ENCODE data around the gene DMAC1. TPM values are rescaled to one million over a fixed set of nuclear protein-coding genes. Genes with fewer than 3 reads are reported as not detected.
A peak's percentile ranks its signal among the peaks of the same experiment; 100 is the strongest.

The DMAC1 gene
- total RNA-seq, 1 experiment from 2014 or later, result 67.3 TPM

DNA sequence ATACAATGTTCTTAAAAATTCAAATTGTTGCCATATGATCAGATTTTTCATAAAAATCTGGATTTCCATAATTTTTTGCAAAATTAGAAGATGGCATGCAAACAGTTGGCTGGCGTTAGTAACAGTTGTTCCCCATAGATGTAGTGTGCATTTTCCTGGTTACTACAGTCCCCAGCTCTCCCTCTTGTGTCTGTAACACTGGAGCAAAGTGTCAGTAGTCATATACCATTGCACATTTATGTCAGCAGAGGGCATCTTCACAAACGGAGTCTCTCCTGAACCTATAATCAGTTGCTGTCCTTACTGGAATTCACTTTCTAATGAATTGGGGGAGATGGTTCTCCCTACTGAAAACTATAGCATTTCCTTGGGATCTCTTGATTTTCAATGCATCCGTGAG, 44.7 kb upstream of the DMAC1 start:
- Histone ChIP-seq H3K36me3 (ENCODE audit: control insufficient read depth, insufficient read depth, low read length) (no peaks in the 10 kb centered on the region), H3K4me1 (no peaks in the 10 kb centered on the region), H3K9me3 (no peaks in the 10 kb centered on the region), H3K4me3 (ENCODE audit: low read depth, low read length) (no peak overlapping the region), H3K27me3 (replicated peaks; ENCODE audit: control insufficient read depth, insufficient read depth, low read length) (no peaks in the 10 kb centered on the region)
- CTCF ChIA-PET, result no interaction called here
- no peaks in the 10 kb centered on the region for H3K27me3 Mint-ChIP-seq (ENCODE audit: insufficient read depth, unreplicated experiment)
- intact Hi-C loops (cut with micrococcal nuclease; ENCODE audit: unreplicated experiment), result no loop called here
- H3K4me1 Mint-ChIP-seq (ENCODE audit: low read depth, unreplicated experiment), result no peaks in the 10 kb centered on the region
- H3K27ac Mint-ChIP-seq (ENCODE audit: unreplicated experiment), result no peak overlapping the region
- no peak for TF ChIP-seq CTCF (IDR thresholded peaks at IDR 0.05; ENCODE audit: insufficient read depth in 1 of 2, low read depth in 1 of 2, low read length in 1 of 2, severe bottlenecking in 1 of 2, unreplicated experiment in 1 of 2)
- peak in 1 of 2 experiments; percentile 13 for DNase-seq
- H3K9me3 Mint-ChIP-seq (ENCODE audit: unreplicated experiment), result peaks cover 9% of the 10 kb centered on the region
- POLR2A ChIA-PET, result no interaction called here
- H3K36me3 Mint-ChIP-seq (ENCODE audit: insufficient read depth, unreplicated experiment), result no peaks in the 10 kb centered on the region
- no TSS peak for BruUV-seq (replicated peaks)
- no peak overlapping the region for H3K4me3 Mint-ChIP-seq (ENCODE audit: unreplicated experiment)

- TF ChIP-seq CTCF (IDR thresholded peaks at IDR 0.05; ENCODE audit: insufficient read depth in 1 of 2, low read depth in 1 of 2, low read length in 1 of 2, severe bottlenecking in 1 of 2, unreplicated experiment in 1 of 2), result no peak
- intact Hi-C loops (cut with micrococcal nuclease; ENCODE audit: unreplicated experiment), result no loop called here
- BruUV-seq (replicated peaks), result no TSS peak
- H3K27ac Mint-ChIP-seq (ENCODE audit: unreplicated experiment), result no peak overlapping the region
- H3K36me3 Mint-ChIP-seq (ENCODE audit: insufficient read depth, unreplicated experiment), result no peaks in the 10 kb centered on the region
- Histone ChIP-seq H3K4me1 (no peaks in the 10 kb centered on the region), H3K9me3 (no peaks in the 10 kb centered on the region), H3K4me3 (ENCODE audit: low read depth, low read length) (no peak overlapping the region), H3K27me3 (replicated peaks; ENCODE audit: control insufficient read depth, insufficient read depth, low read length) (no peaks in the 10 kb centered on the region), H3K36me3 (ENCODE audit: control insufficient read depth, insufficient read depth, low read length) (no peaks in the 10 kb centered on the region)
- H3K4me3 Mint-ChIP-seq (ENCODE audit: unreplicated experiment), result no peak overlapping the region
- peaks cover 9% of the 10 kb centered on the region for H3K9me3 Mint-ChIP-seq (ENCODE audit: unreplicated experiment)
- H3K27me3 Mint-ChIP-seq (ENCODE audit: insufficient read depth, unreplicated experiment), result no peaks in the 10 kb centered on the region
- DNase-seq, result no peak
- H3K4me1 Mint-ChIP-seq (ENCODE audit: low read depth, unreplicated experiment), result no peaks in the 10 kb centered on the region
- POLR2A ChIA-PET, result no interaction called here
- CTCF ChIA-PET, result no interaction called here
Observed at GRCh38 chr9:7841831-7842230, 42.3 kb upstream of the DMAC1 start.

DNA sequence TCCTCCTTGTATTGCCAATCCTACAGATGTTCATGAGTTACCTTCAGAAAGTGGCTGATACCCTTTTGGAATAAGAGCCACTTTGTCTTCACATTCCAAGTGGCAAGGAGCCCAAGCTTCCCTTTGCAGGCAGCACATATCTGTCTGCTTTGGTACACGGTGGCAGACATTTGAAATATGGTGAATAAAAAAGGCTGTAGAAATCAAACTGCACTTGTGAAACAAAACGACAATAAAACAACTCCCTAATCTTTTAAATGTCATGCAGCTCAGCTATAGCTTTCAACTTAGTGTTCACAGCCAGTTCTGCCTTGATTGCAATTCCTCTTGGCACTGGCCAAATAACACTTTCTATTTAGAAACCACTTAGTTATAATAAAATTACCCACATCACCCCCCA, 35.0 kb upstream of the DMAC1 start:
- Mint-ChIP-seq H3K4me1 (ENCODE audit: low read depth, unreplicated experiment) (no peaks in the 10 kb centered on the region), H3K9me3 (ENCODE audit: unreplicated experiment) (peaks cover 7% of the 10 kb centered on the region), H3K36me3 (ENCODE audit: insufficient read depth, unreplicated experiment) (no peaks in the 10 kb centered on the region), H3K27me3 (ENCODE audit: insufficient read depth, unreplicated experiment) (no peaks in the 10 kb centered on the region), H3K4me3 (ENCODE audit: unreplicated experiment) (no peak overlapping the region), H3K27ac (ENCODE audit: unreplicated experiment) (no peak overlapping the region)
- CTCF ChIA-PET, result no interaction called here
- TF ChIP-seq CTCF (IDR thresholded peaks at IDR 0.05; ENCODE audit: insufficient read depth in 1 of 2, low read depth in 1 of 2, low read length in 1 of 2, severe bottlenecking in 1 of 2, unreplicated experiment in 1 of 2), result no peak
- Histone ChIP-seq H3K4me1 (no peaks in the 10 kb centered on the region), H3K9me3 (no peaks in the 10 kb centered on the region), H3K4me3 (ENCODE audit: low read depth, low read length) (no peak overlapping the region), H3K27me3 (replicated peaks; ENCODE audit: control insufficient read depth, insufficient read depth, low read length) (no peaks in the 10 kb centered on the region), H3K36me3 (ENCODE audit: control insufficient read depth, insufficient read depth, low read length) (no peaks in the 10 kb centered on the region)
- intact Hi-C loops (cut with micrococcal nuclease; ENCODE audit: unreplicated experiment), result no loop called here
- no TSS peak for BruUV-seq (replicated peaks)
- no peak for DNase-seq
- POLR2A ChIA-PET, result no interaction called here

Data from Caco-2 (cell line).